Type B pancreatic cell (in vitro differentiated cells): ENCODE measurements around the gene RTCB. TPM values are rescaled to one million over a fixed set of nuclear protein-coding genes. Genes with fewer than 3 reads are reported as not detected.

Source experiments
- DNase-seq: peaks from one replicate; pipeline ENCODE4 v3.0.0; 2021; ENCODE audit warnings: mixed read lengths; ENCODE audit not compliant: unreplicated experiment; ENCODE audit errors: extremely low spot score
- H3K27ac Mint-ChIP-seq: 2 replicates; pipeline ENCODE4 v1.8.0; 2021; ENCODE audit warnings: mild to moderate bottlenecking, mixed read lengths
- H3K27me3 Mint-ChIP-seq: 2 replicates; pipeline ENCODE4 v1.8.0; 2021; ENCODE audit warnings: mixed read lengths
- H3K36me3 Mint-ChIP-seq: 2 replicates; pipeline ENCODE4 v1.8.0; 2021; ENCODE audit warnings: mixed read lengths
- H3K4me1 Mint-ChIP-seq: one replicate; pipeline ENCODE4 v1.8.0; 2021; ENCODE audit warnings: mixed read lengths; ENCODE audit not compliant: unreplicated experiment
- H3K4me3 Mint-ChIP-seq: 2 replicates; pipeline ENCODE4 v1.8.0; 2021; ENCODE audit warnings: mild to moderate bottlenecking, mixed read lengths
- H3K9me3 Mint-ChIP-seq: 2 replicates; pipeline ENCODE4 v1.8.0; 2021; ENCODE audit warnings: mixed read lengths
- total RNA-seq: library from RNA; stranded (reverse); gene quantifications from 2 replicates; pipeline ENCODE4 v1.2.1, GENCODE V29; 2021; ENCODE audit warnings: low replicate concordance
- TF ChIP-seq, protein P1 (sequence below): fragments of 200-600 bp; sonication (generic); conservative IDR thresholded peaks from 2 replicates; pipeline ENCODE4 v1.5.0; 2021; ENCODE audit warnings: antibody characterized with exemption, mild to moderate bottlenecking

Gene RTCB
- total RNA-seq, 1 donor from 2014 or later = 87.7 TPM

DNA sequence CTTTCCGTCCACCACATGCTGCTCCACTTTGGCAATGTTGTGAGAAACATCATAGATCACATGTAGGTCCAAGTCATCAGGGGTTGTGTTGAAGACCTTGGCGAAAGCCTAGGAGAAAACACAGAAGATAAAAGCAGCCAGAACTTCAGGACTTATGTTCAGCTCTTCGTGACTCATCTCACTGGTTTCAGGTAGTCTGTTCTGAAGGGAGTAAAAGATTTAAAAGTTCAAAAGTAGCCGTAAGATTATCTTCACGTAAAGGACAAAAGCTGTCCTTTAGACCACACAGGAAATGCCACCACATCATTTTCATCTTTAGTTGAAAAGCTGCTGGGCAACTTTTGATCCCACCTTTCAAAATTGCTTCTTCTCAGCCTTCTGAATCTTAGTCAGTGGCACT is 16.9 kb downstream of the RTCB start:
- Mint-ChIP-seq H3K27me3 (no peaks in the 10 kb centered on the region), H3K27ac (no peak overlapping the region), H3K4me3 (no peak overlapping the region), H3K9me3 (no peaks in the 10 kb centered on the region), H3K4me1 (no peaks in the 10 kb centered on the region), H3K36me3 (peaks cover 36% of the 10 kb centered on the region)
- TF ChIP-seq, protein P1, sequence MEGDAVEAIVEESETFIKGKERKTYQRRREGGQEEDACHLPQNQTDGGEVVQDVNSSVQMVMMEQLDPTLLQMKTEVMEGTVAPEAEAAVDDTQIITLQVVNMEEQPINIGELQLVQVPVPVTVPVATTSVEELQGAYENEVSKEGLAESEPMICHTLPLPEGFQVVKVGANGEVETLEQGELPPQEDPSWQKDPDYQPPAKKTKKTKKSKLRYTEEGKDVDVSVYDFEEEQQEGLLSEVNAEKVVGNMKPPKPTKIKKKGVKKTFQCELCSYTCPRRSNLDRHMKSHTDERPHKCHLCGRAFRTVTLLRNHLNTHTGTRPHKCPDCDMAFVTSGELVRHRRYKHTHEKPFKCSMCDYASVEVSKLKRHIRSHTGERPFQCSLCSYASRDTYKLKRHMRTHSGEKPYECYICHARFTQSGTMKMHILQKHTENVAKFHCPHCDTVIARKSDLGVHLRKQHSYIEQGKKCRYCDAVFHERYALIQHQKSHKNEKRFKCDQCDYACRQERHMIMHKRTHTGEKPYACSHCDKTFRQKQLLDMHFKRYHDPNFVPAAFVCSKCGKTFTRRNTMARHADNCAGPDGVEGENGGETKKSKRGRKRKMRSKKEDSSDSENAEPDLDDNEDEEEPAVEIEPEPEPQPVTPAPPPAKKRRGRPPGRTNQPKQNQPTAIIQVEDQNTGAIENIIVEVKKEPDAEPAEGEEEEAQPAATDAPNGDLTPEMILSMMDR = no peak
- DNase-seq = no peak

DNA sequence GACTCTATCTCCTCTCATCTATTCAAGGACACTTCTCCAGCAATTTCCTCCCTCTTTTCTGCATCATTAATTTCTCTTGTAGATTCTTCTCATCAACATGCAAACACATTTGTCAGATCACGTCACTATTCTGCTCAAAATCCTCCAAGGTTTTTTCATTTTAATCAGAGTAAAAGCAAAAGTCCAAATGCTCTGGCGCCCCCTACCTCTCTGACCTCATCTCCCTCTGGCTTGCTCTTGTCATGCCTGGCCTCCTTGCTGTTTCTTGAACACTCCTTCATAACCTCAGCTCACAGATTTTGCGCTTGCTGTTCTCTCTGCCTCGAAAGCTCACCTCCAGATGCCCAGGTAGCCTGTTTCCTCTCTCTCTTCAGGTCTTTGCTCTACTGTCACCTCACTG is 22.4 kb downstream of the RTCB start:
- Mint-ChIP-seq H3K36me3 (peaks cover 44% of the 10 kb centered on the region), H3K4me1 (no peaks in the 10 kb centered on the region), H3K9me3 (no peaks in the 10 kb centered on the region), H3K4me3 (no peak overlapping the region), H3K27ac (no peak overlapping the region), H3K27me3 (no peaks in the 10 kb centered on the region)
- DNase-seq = no peak
- TF ChIP-seq, protein P1 = peak; percentile 67

DNA sequence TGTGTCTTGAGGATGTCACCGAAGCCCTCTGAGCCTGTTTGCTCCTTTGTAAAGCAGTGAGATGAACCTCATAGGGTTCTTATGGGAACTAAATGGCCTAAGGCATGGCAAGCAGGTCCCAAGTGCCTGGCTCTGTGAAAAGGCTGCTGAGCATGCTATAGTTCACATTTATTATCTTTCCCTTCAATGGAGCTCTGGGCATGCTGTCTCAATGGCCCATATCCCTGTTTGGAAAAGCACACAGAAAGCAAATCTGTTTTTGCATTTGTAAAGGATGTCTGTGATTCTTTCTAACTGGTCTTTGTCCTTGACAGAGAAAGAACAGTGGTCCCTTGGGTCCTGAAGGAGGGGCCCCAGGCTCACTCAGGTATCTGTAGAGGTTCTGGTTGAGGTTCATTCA is 26.4 kb downstream of the RTCB start:
- Mint-ChIP-seq H3K27ac (no peak overlapping the region), H3K36me3 (peaks cover 27% of the 10 kb centered on the region), H3K27me3 (no peaks in the 10 kb centered on the region), H3K9me3 (no peaks in the 10 kb centered on the region), H3K4me1 (no peaks in the 10 kb centered on the region), H3K4me3 (no peak overlapping the region)
- TF ChIP-seq, protein P1 = no peak
- no peak for DNase-seq

DNA sequence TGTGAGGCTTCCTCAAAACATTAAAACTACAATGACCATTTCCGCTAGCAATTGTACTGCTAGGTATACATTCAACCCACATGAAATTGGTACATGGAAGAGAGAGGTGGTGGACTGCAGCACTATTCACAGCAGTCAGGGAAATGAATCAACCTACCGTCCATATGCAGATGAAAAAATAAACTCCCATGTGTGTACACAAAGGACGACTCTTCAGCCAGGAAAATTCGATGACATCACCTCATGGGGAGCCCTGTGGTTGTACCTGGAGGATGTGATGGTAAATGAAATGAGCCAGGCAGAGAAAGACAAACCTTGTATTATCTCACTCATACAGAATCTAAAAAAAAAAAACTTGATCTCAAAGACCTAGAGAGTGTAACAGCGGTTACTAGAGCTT is 31.1 kb downstream of the RTCB start:
- Mint-ChIP-seq H3K9me3 (no peaks in the 10 kb centered on the region), H3K36me3 (peaks cover under 1% of the 10 kb centered on the region), H3K27ac (no peak overlapping the region), H3K4me3 (no peak overlapping the region), H3K4me1 (no peaks in the 10 kb centered on the region), H3K27me3 (no peaks in the 10 kb centered on the region)
- TF ChIP-seq, protein P1 = no peak
- DNase-seq = no peak

DNA sequence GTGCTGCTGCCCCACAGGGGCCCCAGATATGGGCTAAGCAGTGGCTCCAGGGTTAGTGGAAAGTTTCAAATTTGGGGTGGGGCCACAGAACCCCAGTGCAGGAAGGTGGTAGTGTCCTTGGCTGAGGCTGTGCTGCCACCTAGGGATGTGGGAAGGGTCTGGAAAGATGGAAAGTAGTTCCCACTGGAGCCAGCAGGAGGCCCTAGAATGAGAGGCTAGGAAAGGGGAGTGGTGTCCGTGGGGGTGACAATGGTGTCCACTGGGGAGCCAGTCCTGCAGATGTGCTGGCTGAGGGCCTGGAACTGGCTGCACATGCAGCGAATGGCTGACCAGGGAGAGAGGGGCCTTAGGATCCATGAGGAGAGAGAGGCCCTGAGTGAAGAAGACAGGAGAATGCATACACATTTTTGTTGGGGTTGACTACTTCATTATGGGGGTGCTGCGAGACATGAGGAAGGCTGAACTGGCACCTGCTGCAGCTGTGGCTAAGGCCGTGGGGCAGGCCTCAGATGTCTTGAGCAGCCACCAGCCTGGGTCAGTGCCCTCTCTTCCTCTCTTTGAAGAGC is 33.3 kb downstream of the RTCB start:
- peaks cover 6% of the 10 kb centered on the region for H3K4me1 Mint-ChIP-seq
- H3K9me3 Mint-ChIP-seq = no peaks in the 10 kb centered on the region
- DNase-seq = no peak
- H3K27me3 Mint-ChIP-seq = peaks cover 3% of the 10 kb centered on the region
- H3K4me3 Mint-ChIP-seq = no peak overlapping the region
- TF ChIP-seq, protein P1 = peak; percentile 74
- no peaks in the 10 kb centered on the region for H3K36me3 Mint-ChIP-seq
- H3K27ac Mint-ChIP-seq = no peak overlapping the region

DNA sequence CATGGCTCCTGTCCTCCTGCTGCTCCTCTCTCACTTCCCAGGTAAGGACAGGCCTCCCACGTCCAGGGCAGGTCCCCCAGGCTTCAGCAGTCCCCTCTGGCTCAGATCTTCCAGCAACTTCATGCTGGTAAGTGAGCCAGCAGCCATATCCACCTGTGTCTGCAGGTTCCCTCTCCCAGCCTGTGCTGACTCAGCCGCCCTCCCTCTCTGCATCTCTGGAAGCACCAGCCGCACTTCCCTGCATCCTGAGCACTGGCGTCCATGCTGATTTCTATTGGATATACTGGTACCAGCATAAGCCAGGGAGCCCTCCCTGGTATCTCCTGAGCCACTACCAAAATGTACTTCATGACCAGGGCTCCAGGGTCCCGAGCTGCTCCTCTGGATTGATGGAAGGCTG is 35.4 kb downstream of the RTCB start:
- no peak for DNase-seq
- no peaks in the 10 kb centered on the region for H3K9me3 Mint-ChIP-seq
- H3K27ac Mint-ChIP-seq = no peak overlapping the region
- H3K27me3 Mint-ChIP-seq = peaks cover 3% of the 10 kb centered on the region
- no peaks in the 10 kb centered on the region for H3K36me3 Mint-ChIP-seq
- H3K4me1 Mint-ChIP-seq = peaks cover 6% of the 10 kb centered on the region
- H3K4me3 Mint-ChIP-seq = no peak overlapping the region
- TF ChIP-seq, protein P1 = no peak
